MM.1S (cell line): ENCODE results near the gene CDKN2B-AS1.

ENCODE experiments used
- DNase-seq: peaks from one replicate; pipeline ENCODE4 v3.0.0-alpha.2; 2015
- H2AFZ ChIP-seq: fragments of 300-600 bp; sonication (generic); 2 replicates; pipeline ENCODE4 v1.6.0; 2016; ENCODE audit warnings: antibody characterized with exemption, low read length
- H3F3A ChIP-seq: fragments of 300-600 bp; sonication (generic); 2 replicates; pipeline ENCODE4 v1.6.1; 2016; ENCODE audit warnings: mild to moderate bottlenecking, antibody characterized with exemption, low read length, moderate library complexity, mixed read lengths; ENCODE audit not compliant: insufficient read depth
- H3K27ac ChIP-seq: fragments of 300-600 bp; sonication (generic); 2 replicates; pipeline ENCODE4 v1.5.1; 2016; ENCODE audit warnings: mild to moderate bottlenecking, low read length
- H3K27me3 ChIP-seq: fragments of 300-600 bp; sonication (generic); replicated peaks from 2 replicates; pipeline ENCODE4 v1.6.0; 2016; ENCODE audit warnings: low read length; ENCODE audit not compliant: insufficient read depth
- H3K36me3 ChIP-seq: fragments of 300-600 bp; sonication (generic); replicated peaks from 2 replicates; pipeline ENCODE4 v1.6.1; 2016; ENCODE audit warnings: mild to moderate bottlenecking, low read length, mixed read lengths; ENCODE audit not compliant: insufficient read depth
- H3K4me1 ChIP-seq: fragments of 300-600 bp; sonication (generic); 2 replicates; pipeline ENCODE4 v1.6.1; 2016; ENCODE audit warnings: low read length, mixed read lengths
- H3K4me2 ChIP-seq: fragments of 300-600 bp; sonication (generic); 2 replicates; pipeline ENCODE4 v1.6.0; 2016; ENCODE audit warnings: low read depth, low read length
- H3K4me3 ChIP-seq: fragments of 300-600 bp; sonication (generic); 2 replicates; pipeline ENCODE4 v1.5.1; 2016; ENCODE audit warnings: low read length, mixed read lengths
- H3K79me2 ChIP-seq: fragments of 300-600 bp; sonication (generic); 2 replicates; pipeline ENCODE4 v1.6.1; 2016; ENCODE audit warnings: mixed run types, low read length, mixed read lengths
- H3K9ac ChIP-seq: fragments of 300-600 bp; sonication (generic); 2 replicates; pipeline ENCODE4 v1.6.1; 2016; ENCODE audit warnings: low read length, mixed read lengths
- H3K9me2 ChIP-seq: fragments of 300-600 bp; sonication (generic); replicated peaks from 2 replicates; pipeline ENCODE4 v1.6.1; 2016; ENCODE audit warnings: mild to moderate bottlenecking, low read length, mixed read lengths; ENCODE audit not compliant: insufficient read depth
- H3K9me3 ChIP-seq: fragments of 300-600 bp; sonication (generic); replicated peaks from 2 replicates; pipeline ENCODE4 v1.6.1; 2016; ENCODE audit warnings: mild to moderate bottlenecking, low read length, mixed read lengths; ENCODE audit not compliant: insufficient read depth
- H4K20me1 ChIP-seq: fragments of 300-600 bp; sonication (generic); 2 replicates; pipeline ENCODE4 v1.6.1; 2016; ENCODE audit warnings: mild to moderate bottlenecking, low read length, moderate library complexity, mixed read lengths; ENCODE audit not compliant: insufficient read depth
- EZH2 ChIP-seq: fragments of 300-600 bp; sonication (generic); optimal IDR thresholded peaks from 2 replicates; pipeline ENCODE3; 2017; ENCODE audit warnings: low read depth, mild to moderate bottlenecking, antibody characterized with exemption, low read length, mixed read lengths
- EZH2phosphoT487 ChIP-seq: fragments of 300-600 bp; sonication (generic); IDR thresholded peaks from 2 replicates; pipeline ENCODE4 v1.6.1; 2018; ENCODE audit warnings: antibody characterized with exemption, low read length
- TF ChIP-seq, protein P1 (sequence below): fragments of 300-600 bp; sonication (generic); IDR thresholded peaks from 2 replicates; pipeline ENCODE4 v1.5.1; 2016; ENCODE audit warnings: antibody characterized with exemption, low read length, mixed read lengths

Gene CDKN2B-AS1

DNA sequence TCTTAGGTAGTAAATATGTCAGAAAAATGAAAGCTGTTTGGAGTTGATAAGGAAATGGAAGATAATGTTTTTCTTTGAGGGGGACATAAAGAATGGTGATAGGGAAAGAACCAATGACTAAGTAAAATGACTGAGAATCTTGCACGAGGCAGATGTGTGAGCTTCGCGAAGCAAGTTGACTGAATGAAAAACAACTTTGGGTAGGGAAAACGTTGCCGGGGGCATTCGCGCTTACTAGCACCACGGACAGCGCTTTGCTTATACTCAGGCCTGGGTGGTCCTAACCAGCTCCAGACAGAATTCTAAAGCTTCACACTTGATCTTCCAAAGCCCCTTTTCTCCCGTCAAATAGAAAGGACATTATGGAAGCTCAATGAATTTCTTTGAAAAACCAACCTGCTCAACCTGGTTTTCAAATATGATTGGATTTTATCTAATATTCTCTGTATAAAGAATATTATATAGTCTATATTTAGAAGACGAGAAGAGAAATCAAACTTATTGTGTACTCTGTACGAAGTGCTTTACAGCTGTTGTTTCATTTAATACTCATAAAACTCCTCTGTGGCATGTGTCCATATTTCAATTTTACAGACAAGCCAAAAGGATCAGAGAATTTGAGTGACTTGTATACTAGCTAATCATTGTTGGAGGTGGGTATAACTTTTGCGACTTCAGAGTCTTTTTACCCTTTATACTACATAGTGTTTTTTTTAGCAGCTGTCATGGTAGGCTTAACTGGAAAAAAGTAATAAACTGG is 16.5 kb downstream of the CDKN2B-AS1 start:
- H3F3A ChIP-seq: no peaks in the 10 kb centered on the region
- DNase-seq: no peak
- no peak overlapping the region for H3K27ac ChIP-seq
- H3K9me3 ChIP-seq: no peaks in the 10 kb centered on the region
- no peaks in the 10 kb centered on the region for H3K9me2 ChIP-seq
- no peak overlapping the region for H2AFZ ChIP-seq
- H3K4me2 ChIP-seq: no peak overlapping the region
- no peaks in the 10 kb centered on the region for H3K79me2 ChIP-seq
- no peak overlapping the region for H3K4me3 ChIP-seq
- no peaks in the 10 kb centered on the region for H3K4me1 ChIP-seq
- no peaks in the 10 kb centered on the region for H3K36me3 ChIP-seq
- no peaks in the 10 kb centered on the region for H4K20me1 ChIP-seq
- H3K9ac ChIP-seq: no peak overlapping the region
- TF ChIP-seq, protein P1, sequence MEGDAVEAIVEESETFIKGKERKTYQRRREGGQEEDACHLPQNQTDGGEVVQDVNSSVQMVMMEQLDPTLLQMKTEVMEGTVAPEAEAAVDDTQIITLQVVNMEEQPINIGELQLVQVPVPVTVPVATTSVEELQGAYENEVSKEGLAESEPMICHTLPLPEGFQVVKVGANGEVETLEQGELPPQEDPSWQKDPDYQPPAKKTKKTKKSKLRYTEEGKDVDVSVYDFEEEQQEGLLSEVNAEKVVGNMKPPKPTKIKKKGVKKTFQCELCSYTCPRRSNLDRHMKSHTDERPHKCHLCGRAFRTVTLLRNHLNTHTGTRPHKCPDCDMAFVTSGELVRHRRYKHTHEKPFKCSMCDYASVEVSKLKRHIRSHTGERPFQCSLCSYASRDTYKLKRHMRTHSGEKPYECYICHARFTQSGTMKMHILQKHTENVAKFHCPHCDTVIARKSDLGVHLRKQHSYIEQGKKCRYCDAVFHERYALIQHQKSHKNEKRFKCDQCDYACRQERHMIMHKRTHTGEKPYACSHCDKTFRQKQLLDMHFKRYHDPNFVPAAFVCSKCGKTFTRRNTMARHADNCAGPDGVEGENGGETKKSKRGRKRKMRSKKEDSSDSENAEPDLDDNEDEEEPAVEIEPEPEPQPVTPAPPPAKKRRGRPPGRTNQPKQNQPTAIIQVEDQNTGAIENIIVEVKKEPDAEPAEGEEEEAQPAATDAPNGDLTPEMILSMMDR: no peak
- TF ChIP-seq EZH2phosphoT487 (no peak), EZH2 (no peak)
- H3K27me3 ChIP-seq: no peaks in the 10 kb centered on the region

DNA sequence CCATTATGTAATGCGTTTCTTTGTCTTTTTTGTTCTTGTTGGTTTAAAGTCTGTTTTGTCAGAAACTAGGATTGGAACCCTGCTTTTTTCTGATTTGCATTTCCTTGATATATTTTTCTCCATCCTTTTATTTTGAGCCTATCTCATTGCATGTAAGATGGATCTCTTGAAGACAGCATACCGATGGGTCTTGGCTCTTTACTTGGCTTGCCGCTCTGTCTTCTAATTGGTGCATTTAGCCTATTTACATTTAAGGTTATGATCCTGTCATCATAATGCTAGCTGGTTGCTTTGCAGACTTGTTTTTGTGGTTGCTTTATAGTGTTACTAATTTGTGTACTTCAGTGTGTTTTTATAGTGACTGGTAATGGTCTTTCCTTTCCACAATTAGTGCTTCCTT is 27.8 kb downstream of the CDKN2B-AS1 start:
- no peak for DNase-seq
- no peaks in the 10 kb centered on the region for H4K20me1 ChIP-seq
- TF ChIP-seq EZH2phosphoT487 (no peak), EZH2 (no peak)
- TF ChIP-seq, protein P1: no peak
- no peak overlapping the region for H3K27ac ChIP-seq
- H3K9me2 ChIP-seq: no peaks in the 10 kb centered on the region
- no peaks in the 10 kb centered on the region for H3F3A ChIP-seq
- H2AFZ ChIP-seq: no peak overlapping the region
- H3K79me2 ChIP-seq: no peaks in the 10 kb centered on the region
- no peaks in the 10 kb centered on the region for H3K27me3 ChIP-seq
- no peaks in the 10 kb centered on the region for H3K4me1 ChIP-seq
- H3K36me3 ChIP-seq: no peaks in the 10 kb centered on the region
- H3K4me3 ChIP-seq: no peak overlapping the region
- H3K9me3 ChIP-seq: no peaks in the 10 kb centered on the region
- no peak overlapping the region for H3K4me2 ChIP-seq
- H3K9ac ChIP-seq: no peak overlapping the region

DNA sequence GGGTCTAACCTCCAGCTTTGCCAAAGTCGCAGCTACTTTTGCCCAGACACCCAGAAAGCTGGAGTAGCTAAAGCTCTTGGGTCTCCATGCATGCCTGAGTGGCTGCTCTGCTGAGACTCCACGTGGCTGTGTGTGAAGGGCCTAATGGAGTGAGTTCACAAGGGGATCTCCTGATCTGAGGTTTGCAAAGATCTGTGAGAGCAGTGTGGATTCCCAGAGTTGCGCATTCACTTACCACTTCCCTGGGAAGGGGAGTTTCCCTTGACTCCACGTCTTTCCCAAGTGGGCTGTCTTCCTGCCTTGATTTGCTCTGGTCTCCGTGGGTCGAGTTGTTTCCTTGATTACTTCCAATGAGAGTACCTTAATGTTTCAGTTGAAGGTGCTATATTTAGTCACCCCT is 32.1 kb downstream of the CDKN2B-AS1 start:
- Histone ChIP-seq H4K20me1 (no peaks in the 10 kb centered on the region), H3K4me2 (no peak overlapping the region), H3K79me2 (no peaks in the 10 kb centered on the region), H2AFZ (no peak overlapping the region), H3K9me3 (no peaks in the 10 kb centered on the region), H3K9ac (no peak overlapping the region), H3K4me3 (no peak overlapping the region), H3K27ac (no peak overlapping the region), H3K9me2 (no peaks in the 10 kb centered on the region), H3K36me3 (no peaks in the 10 kb centered on the region), H3K27me3 (no peaks in the 10 kb centered on the region), H3F3A (no peaks in the 10 kb centered on the region), H3K4me1 (no peaks in the 10 kb centered on the region)
- no peak for TF ChIP-seq EZH2
- no peak for TF ChIP-seq EZH2phosphoT487
- TF ChIP-seq, protein P1: no peak
- no peak for DNase-seq
